ENCODE data around the gene ITK. TPM values are rescaled to one million over a fixed set of nuclear protein-coding genes. Genes with fewer than 3 reads are reported as not detected.

The ITK gene
- total and polyA plus RNA-seq, 12 donors, result 0.22 to 2.7 (median 0.92) TPM; not detected in 1

DNA sequence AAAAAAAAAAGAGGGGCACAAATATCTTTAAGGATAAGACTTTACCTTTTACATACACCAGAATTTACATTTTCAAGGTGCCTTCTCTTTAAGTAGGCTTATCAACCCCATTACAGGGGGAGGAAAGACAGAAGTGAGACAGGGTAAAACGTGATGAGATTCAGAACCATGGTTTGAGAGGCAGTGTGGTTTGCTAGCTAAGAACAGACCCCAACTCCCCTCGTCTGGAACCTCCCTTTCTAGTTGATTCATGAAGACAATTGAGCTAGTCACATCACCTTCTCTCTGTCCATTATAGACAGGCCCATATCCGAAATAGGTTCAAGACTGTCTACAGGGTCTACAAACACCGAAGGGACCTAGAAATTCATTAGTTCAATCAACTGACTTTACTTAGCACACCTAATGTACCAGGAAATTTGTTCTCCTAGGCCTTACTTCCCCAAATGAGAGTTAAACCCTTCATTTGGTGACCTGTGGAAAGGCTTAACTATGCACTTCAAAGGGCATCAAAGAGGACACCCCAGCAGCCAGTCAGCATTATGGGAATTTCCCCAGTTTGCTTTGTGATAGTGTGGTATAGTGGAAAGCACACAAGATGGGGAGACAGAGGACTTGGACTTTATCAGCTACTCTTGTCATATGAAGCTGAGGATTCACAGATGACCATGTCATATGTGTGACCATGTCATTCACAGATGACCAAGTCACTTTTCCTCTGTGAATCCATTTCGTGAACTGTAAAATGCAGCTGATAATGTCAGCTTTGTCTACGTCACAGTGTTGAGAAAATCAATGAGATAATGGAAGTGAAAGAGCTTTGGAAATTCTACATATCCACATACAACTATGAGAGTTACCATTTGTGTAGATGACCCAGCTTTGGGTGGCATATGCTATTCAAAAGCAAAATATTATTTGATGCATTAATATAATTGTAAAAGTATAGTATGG, 45.1 kb downstream of the ITK start:
- no peaks in the 10 kb centered on the region for H3K27me3 ChIP-seq
- no peaks in the 10 kb centered on the region for H3K4me1 ChIP-seq (replicated peaks in 1 of 2)
- H3K27ac ChIP-seq, result no peak overlapping the region
- no peak overlapping the region for H3K4me3 ChIP-seq
- H3K36me3 ChIP-seq (replicated peaks in 1 of 2), result no peaks in the 10 kb centered on the region
- intact Hi-C loops (cut with DNase I), result no loop called here
- 71 to 84% (median 76%) methylated on average over 6 of the region's 6 CpGs for WGBS, 4 donors
- TF ChIP-seq, protein P1, sequence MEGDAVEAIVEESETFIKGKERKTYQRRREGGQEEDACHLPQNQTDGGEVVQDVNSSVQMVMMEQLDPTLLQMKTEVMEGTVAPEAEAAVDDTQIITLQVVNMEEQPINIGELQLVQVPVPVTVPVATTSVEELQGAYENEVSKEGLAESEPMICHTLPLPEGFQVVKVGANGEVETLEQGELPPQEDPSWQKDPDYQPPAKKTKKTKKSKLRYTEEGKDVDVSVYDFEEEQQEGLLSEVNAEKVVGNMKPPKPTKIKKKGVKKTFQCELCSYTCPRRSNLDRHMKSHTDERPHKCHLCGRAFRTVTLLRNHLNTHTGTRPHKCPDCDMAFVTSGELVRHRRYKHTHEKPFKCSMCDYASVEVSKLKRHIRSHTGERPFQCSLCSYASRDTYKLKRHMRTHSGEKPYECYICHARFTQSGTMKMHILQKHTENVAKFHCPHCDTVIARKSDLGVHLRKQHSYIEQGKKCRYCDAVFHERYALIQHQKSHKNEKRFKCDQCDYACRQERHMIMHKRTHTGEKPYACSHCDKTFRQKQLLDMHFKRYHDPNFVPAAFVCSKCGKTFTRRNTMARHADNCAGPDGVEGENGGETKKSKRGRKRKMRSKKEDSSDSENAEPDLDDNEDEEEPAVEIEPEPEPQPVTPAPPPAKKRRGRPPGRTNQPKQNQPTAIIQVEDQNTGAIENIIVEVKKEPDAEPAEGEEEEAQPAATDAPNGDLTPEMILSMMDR (IDR thresholded peaks at IDR 0.05), result no peak
- no peak for TF ChIP-seq POLR2A (IDR thresholded peaks at IDR 0.05)
- H3K9me3 ChIP-seq (replicated peaks in 1 of 3), result no peaks in the 10 kb centered on the region
- no peak for DNase-seq

DNA sequence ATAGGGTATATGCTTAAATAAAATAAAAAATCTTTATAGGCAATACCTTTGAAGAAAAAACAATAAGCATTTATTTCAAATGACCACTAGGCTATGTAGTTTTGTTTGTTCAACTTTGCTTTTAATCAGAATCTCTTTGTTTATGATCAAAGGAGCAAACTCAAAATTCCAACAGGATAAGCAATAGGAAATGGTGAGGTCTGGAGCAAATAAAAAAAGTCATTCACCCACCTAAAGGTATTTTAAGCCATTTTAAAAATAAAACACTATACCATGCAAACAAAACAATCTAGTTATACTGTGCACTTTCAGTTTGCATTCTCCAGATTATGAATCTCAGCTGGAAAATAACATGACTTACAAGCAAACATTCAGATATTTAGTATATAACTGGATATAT, 50.0 kb downstream of the ITK start:
- Histone ChIP-seq H3K4me1 (replicated peaks in 1 of 2) (no peaks in the 10 kb centered on the region), H3K27ac (no peak overlapping the region), H3K27me3 (no peaks in the 10 kb centered on the region), H3K4me3 (no peak overlapping the region), H3K36me3 (replicated peaks in 1 of 2) (no peaks in the 10 kb centered on the region), H3K9me3 (replicated peaks in 1 of 3) (no peaks in the 10 kb centered on the region)
- intact Hi-C loops (cut with DNase I), result no loop called here
- TF ChIP-seq POLR2A (IDR thresholded peaks at IDR 0.05), result no peak
- TF ChIP-seq, protein P1 (IDR thresholded peaks at IDR 0.05), result no peak
- no peak for DNase-seq

DNA sequence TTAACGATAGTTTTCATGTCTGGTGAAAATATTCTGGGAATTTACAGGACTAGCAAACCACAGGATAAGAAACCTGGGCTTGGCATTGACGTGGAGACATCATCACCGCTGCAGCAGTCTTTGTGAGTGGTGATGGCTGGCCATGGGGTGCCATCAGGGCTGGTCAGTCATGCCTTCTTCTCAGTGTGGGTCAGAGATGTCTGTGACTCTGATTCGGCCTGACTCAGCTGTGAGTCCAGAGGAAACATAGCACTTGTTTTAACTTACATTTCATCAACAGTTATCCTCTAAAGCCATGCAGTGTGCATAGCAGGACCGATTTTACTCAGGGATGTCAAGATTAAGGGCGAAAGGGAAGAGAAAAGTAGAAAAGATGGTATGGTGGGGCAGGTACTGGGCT, 52.1 kb downstream of the ITK start:
- WGBS, 4 donors, result 71 to 74% (median 72%) methylated on average over 6 of the region's 6 CpGs
- no peaks in the 10 kb centered on the region for H3K27me3 ChIP-seq
- intact Hi-C loops (cut with DNase I), result no loop called here
- H3K27ac ChIP-seq, result no peak overlapping the region
- H3K4me3 ChIP-seq, result no peak overlapping the region
- H3K9me3 ChIP-seq (replicated peaks in 1 of 3), result no peaks in the 10 kb centered on the region
- DNase-seq, result no peak
- H3K4me1 ChIP-seq (replicated peaks in 1 of 2), result peaks cover 0 to 7% of the 10 kb centered on the region in 2 donors
- no peaks in the 10 kb centered on the region for H3K36me3 ChIP-seq (replicated peaks in 1 of 2)
- TF ChIP-seq, protein P1 (IDR thresholded peaks at IDR 0.05), result no peak
- no peak for TF ChIP-seq POLR2A (IDR thresholded peaks at IDR 0.05)

DNA sequence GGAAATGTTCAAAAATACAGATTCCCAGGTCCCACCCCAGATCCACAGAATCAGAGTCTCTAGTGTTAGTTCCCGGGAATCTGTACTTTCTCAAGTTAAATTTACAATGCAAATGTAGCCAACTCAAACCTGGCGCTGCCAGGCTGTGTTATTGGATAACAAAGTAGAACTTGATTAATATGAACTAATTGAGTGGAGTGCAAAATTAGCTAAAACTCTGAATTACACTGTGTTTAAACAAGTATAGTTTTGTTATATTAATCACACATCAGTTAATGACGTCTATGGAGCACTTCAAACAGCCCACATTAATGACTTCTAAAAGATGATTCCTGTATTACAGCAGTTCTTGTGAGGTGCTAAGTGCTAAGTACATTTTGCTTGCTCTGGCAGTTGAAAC, 52.9 kb downstream of the ITK start:
- TF ChIP-seq, protein P1 (IDR thresholded peaks at IDR 0.05), result no peak
- no peak for TF ChIP-seq POLR2A (IDR thresholded peaks at IDR 0.05)
- H3K36me3 ChIP-seq (replicated peaks in 1 of 2), result no peaks in the 10 kb centered on the region
- no peak for DNase-seq
- H3K27me3 ChIP-seq, result no peaks in the 10 kb centered on the region
- no peak overlapping the region for H3K4me3 ChIP-seq
- 90 to 93% (median 92%) methylated on average over 3 of the region's 3 CpGs for WGBS, 4 donors
- H3K9me3 ChIP-seq (replicated peaks in 1 of 3), result no peaks in the 10 kb centered on the region
- intact Hi-C loops (cut with DNase I), result no loop called here
- peaks cover 0 to 7% of the 10 kb centered on the region in 2 donors for H3K4me1 ChIP-seq (replicated peaks in 1 of 2)
- no peak overlapping the region for H3K27ac ChIP-seq

Data from adrenal gland (tissue), 12 donors.